Stimulated activated naive B cell treated with anti-CD40 and anti-IgM and Interleukin-4, amounts not matched to agents 10 μg/mL and 1 μg/mL and 100 μg/mL, for 72 hours (primary cell): ENCODE data around the gene NT5E.
A peak's percentile ranks its signal among the peaks of the same experiment; 100 is the strongest.

ENCODE experiments used
- ATAC-seq, 2 donors: fragments of 150-1000 bp; cut with Tn5 transposase; replicated peaks; 2 replicates each; pipeline ENCODE4 v1.10.0; 2021; ENCODE audit warnings: moderate library complexity in 1 of 2
- DNase-seq: peaks from one replicate; pipeline ENCODE4 v3.0.0; 2021
- H3K27ac Mint-ChIP-seq: one replicate; pipeline ENCODE4 v1.8.0; 2022; ENCODE audit warnings: mild to moderate bottlenecking, mixed read lengths
- H3K27me3 Mint-ChIP-seq, 2 donors: one replicate each; pipeline ENCODE4 v1.8.0; 2022; ENCODE audit warnings: mixed read lengths in 2 of 2
- H3K36me3 Mint-ChIP-seq, 2 donors: one replicate each; pipeline ENCODE4 v1.8.0; 2022; ENCODE audit warnings: mixed read lengths in 2 of 2, mild to moderate bottlenecking in 1 of 2
- H3K4me1 Mint-ChIP-seq, 2 donors: one replicate each; pipeline ENCODE4 v1.8.0; 2022; ENCODE audit warnings: mixed read lengths in 2 of 2, mild to moderate bottlenecking in 1 of 2
- H3K4me3 Mint-ChIP-seq, 2 donors: one replicate each; pipeline ENCODE4 v1.8.0; 2022; ENCODE audit warnings: mild to moderate bottlenecking in 2 of 2, mixed read lengths in 2 of 2, moderate library complexity in 1 of 2
- H3K9me3 Mint-ChIP-seq, 2 donors: one replicate each; pipeline ENCODE4 v1.8.0; 2022; ENCODE audit warnings: mixed read lengths in 2 of 2, mild to moderate bottlenecking in 1 of 2

NT5E gene

DNA sequence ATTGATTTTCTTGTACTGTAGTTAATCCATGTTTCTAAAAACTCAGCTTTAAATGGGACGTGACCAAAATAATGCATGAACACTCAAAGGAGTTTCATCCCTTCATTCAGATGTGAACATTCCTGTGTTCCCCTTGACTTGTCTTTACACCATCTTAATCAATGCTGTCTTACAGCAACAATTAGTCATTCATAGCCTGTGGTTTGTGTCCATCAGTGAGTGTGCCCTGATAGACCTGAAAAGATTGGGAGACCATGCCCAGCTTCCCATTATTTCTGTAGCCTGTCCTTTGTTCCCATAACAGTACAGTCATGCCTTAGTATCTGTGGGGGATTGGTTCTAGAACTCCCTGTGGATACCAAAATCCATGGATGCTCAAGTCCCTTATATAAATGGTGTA is 23.9 kb downstream of the NT5E start:
- Mint-ChIP-seq H3K27ac (no peak overlapping the region), H3K27me3 (no peaks in the 10 kb centered on the region), H3K4me3 (no peak overlapping the region), H3K36me3 (peaks cover 6 to 12% of the 10 kb centered on the region in 2 donors), H3K9me3 (peaks cover 0 to 4% of the 10 kb centered on the region in 2 donors), H3K4me1 (no peaks in the 10 kb centered on the region)
- DNase-seq (no peak), ATAC-seq (no peak)

GRCh38 chr6:85476532-85476931 is 26.6 kb downstream of the NT5E start:
- no peak overlapping the region for H3K4me3 Mint-ChIP-seq
- H3K36me3 Mint-ChIP-seq: peaks cover 6 to 12% of the 10 kb centered on the region in 2 donors
- ATAC-seq: no peak
- no peak overlapping the region for H3K27ac Mint-ChIP-seq
- no peak for DNase-seq
- H3K4me1 Mint-ChIP-seq: peaks cover 2 to 8% of the 10 kb centered on the region in 2 donors
- H3K9me3 Mint-ChIP-seq: peaks cover 0 to 4% of the 10 kb centered on the region in 2 donors
- H3K27me3 Mint-ChIP-seq: no peaks in the 10 kb centered on the region

DNA sequence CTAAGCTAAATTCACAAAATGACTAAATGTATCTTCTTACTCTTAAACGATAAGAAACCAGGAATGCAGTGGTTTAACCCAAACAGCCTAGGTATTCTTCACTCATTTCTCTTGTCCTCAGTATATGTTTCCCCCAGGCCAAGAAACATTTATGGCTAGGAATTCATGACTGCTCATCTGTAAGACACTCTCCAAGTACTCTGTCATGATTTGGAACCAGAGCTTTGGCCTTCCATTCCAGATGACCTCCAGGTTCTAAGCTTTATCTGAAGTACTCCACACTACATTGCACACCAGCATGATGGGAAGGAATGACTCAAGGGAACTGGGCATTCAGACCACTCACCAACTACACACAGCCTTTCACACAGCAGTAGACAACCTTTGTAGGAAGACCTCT is 29.3 kb downstream of the NT5E start:
- no peak for DNase-seq
- H3K27ac Mint-ChIP-seq: no peak overlapping the region
- no peaks in the 10 kb centered on the region for H3K27me3 Mint-ChIP-seq
- H3K9me3 Mint-ChIP-seq: peaks cover 0 to 4% of the 10 kb centered on the region in 2 donors
- H3K36me3 Mint-ChIP-seq: peaks cover 4 to 12% of the 10 kb centered on the region in 2 donors
- no peak overlapping the region for H3K4me3 Mint-ChIP-seq
- H3K4me1 Mint-ChIP-seq: peaks cover 10 to 25% of the 10 kb centered on the region in 2 donors
- ATAC-seq: no peak

DNA sequence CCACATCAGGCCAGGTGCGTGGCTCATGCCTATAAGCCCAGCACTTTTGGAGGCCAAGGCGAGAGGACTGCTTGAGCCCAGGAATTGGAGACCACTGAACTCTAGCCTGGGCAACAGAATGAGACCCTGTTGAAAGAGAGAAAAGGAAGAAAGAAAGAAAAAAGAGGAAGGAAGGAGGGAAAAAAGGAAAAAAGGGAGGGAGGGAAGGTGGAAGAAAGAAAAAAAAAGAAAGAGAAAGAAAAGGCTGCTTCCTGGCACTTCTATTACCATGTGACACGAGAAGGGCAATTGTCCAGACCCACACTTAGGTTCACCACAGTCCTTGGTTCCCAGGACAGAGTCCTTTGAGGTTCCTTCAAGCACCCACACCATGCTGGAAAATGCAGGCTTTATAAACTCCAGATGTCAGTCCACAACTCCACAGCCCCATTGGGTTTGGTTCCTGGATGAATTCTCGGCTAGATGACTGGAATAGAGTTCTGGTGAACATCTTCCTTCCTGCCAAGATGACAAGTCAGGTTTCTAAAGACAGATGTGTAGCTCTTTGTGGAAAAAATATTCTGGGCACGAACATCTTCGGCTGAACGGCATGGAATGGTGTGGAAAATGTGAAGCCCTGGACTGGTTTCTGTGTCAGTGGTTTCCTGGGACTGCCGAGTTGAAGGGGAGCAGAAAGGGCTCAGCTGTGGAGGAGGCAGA is 32.5 kb downstream of the NT5E start:
- Mint-ChIP-seq H3K27me3 (no peaks in the 10 kb centered on the region), H3K27ac (no peak overlapping the region), H3K9me3 (no peaks in the 10 kb centered on the region), H3K4me3 (no peak overlapping the region), H3K4me1 (peaks cover 10 to 25% of the 10 kb centered on the region in 2 donors), H3K36me3 (no peaks in the 10 kb centered on the region)
- DNase-seq (no peak), ATAC-seq (no peak)

- Mint-ChIP-seq H3K27me3 (no peaks in the 10 kb centered on the region), H3K27ac (no peak overlapping the region)
- peak; percentile 66 for DNase-seq
These were observed 33.2 kb downstream of the NT5E start for GRCh38 chr6:85482905-85483700.

DNA sequence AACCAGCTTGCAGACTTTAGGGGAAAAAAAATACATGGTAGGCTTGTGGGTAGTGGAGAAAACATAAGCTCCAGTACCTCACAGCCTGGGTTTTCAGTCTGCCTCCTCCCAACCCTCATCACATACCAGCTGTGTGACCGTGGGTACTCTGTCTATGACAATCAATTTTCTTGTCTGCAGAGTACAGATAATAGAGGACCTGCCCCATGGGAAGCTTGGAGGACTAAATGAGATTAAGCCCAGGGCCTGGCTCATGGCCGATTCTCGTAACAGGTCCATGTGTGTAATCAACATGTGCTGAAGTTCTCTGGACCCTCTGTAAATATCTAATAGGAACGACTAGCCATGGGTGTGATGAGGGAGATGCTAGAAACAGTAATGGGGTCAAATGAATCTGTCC is 34.0 kb downstream of the NT5E start:
- DNase-seq: no peak
- Mint-ChIP-seq H3K4me1 (peaks cover 10 to 25% of the 10 kb centered on the region in 2 donors), H3K27me3 (no peaks in the 10 kb centered on the region), H3K36me3 (no peaks in the 10 kb centered on the region), H3K9me3 (no peaks in the 10 kb centered on the region), H3K4me3 (no peak overlapping the region), H3K27ac (no peak overlapping the region)
- ATAC-seq: no peak

More at GRCh38 chr6:85482905-85483700, 33.2 kb downstream of the NT5E start:
- Mint-ChIP-seq H3K4me3 (no peak overlapping the region), H3K36me3 (no peaks in the 10 kb centered on the region), H3K9me3 (no peaks in the 10 kb centered on the region), H3K4me1 (peaks cover 10 to 25% of the 10 kb centered on the region in 2 donors)
- peak; percentile 93 to 95 for ATAC-seq

GRCh38 chr6:85484948-85485347 is 35.1 kb downstream of the NT5E start:
- H3K27ac Mint-ChIP-seq: no peak overlapping the region
- H3K36me3 Mint-ChIP-seq: no peaks in the 10 kb centered on the region

GRCh38 chr6:85490516-85491248 is 40.8 kb downstream of the NT5E start:
- Mint-ChIP-seq H3K27me3 (no peaks in the 10 kb centered on the region), H3K9me3 (no peaks in the 10 kb centered on the region), H3K4me3 (no peak overlapping the region), H3K4me1 (no peaks in the 10 kb centered on the region), H3K36me3 (peaks cover under 1 to 6% of the 10 kb centered on the region in 2 donors), H3K27ac (no peak overlapping the region)
- no peak for DNase-seq
- ATAC-seq: no peak

More at GRCh38 chr6:85484948-85485347, 35.1 kb downstream of the NT5E start:
- no peaks in the 10 kb centered on the region for H3K27me3 Mint-ChIP-seq
- peaks cover 10 to 25% of the 10 kb centered on the region in 2 donors for H3K4me1 Mint-ChIP-seq
- DNase-seq (no peak), ATAC-seq (no peak)
- H3K4me3 Mint-ChIP-seq: no peak overlapping the region
- H3K9me3 Mint-ChIP-seq: no peaks in the 10 kb centered on the region

DNA sequence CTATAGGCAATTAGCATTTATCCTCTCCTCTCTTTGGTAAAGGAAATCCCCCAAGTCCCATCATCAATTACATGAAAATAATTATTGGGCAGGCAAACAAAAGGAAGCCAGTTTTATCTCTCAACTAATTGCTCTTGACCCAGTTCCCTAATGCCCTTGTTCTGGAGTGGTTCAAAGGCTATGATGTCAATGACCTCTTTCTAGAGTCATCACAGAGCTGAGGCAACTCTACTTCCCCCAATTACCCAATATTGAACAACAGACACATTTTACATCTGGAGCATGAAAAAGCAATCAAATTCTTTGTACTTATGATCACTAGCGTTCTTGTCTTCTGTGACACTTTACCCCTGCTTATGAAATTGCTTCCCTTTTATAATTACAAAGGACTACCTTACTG is 43.5 kb downstream of the NT5E start:
- Mint-ChIP-seq H3K27ac (no peak overlapping the region), H3K9me3 (peaks cover 16 to 18% of the 10 kb centered on the region in 2 donors), H3K4me1 (no peaks in the 10 kb centered on the region), H3K36me3 (peaks cover 27 to 33% of the 10 kb centered on the region in 2 donors), H3K4me3 (no peak overlapping the region), H3K27me3 (no peaks in the 10 kb centered on the region)
- no peak for ATAC-seq
- no peak for DNase-seq

GRCh38 chr6:85494547-85495536 is 45.0 kb downstream of the NT5E start:
- Mint-ChIP-seq H3K36me3 (peaks cover 29 to 39% of the 10 kb centered on the region in 2 donors), H3K27me3 (no peaks in the 10 kb centered on the region), H3K27ac (no peak overlapping the region)

GRCh38 chr6:85496009-85496579 is 46.2 kb downstream of the NT5E start:
- Mint-ChIP-seq H3K4me3 (no peak overlapping the region), H3K27me3 (no peaks in the 10 kb centered on the region), H3K36me3 (peaks cover 29 to 41% of the 10 kb centered on the region in 2 donors), H3K9me3 (peaks cover 16 to 18% of the 10 kb centered on the region in 2 donors), H3K27ac (no peak overlapping the region), H3K4me1 (no peaks in the 10 kb centered on the region)
- no peak for DNase-seq
- ATAC-seq: no peak

More at GRCh38 chr6:85494547-85495536, 45.0 kb downstream of the NT5E start:
- ATAC-seq: no peak
- Mint-ChIP-seq H3K4me1 (no peaks in the 10 kb centered on the region), H3K4me3 (no peak overlapping the region), H3K9me3 (peaks cover 16 to 18% of the 10 kb centered on the region in 2 donors)
- DNase-seq: no peak

DNA sequence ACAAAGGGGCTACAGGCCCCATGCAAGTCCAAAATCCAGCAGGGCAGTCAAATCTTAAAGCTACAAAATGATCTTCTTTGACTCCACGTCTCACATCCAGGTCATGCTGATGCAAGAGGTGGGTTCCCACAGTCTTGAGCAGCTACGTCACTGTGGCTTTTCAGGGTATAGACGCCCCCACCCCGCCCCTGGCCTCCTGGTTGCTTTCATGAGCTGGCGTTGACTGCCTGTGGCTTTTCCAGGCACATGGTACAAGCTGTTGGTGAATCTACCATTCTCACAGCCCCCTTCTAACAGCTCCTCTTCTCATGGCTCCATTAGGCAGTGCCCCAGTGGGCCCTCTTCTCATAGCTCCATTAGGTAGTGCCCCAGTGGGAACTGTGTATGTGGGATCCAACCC is 47.0 kb downstream of the NT5E start:
- H3K4me1 Mint-ChIP-seq: no peaks in the 10 kb centered on the region
- no peak overlapping the region for H3K4me3 Mint-ChIP-seq
- ATAC-seq (no peak), DNase-seq (no peak)
- H3K36me3 Mint-ChIP-seq: peaks cover 30 to 45% of the 10 kb centered on the region in 2 donors
- no peaks in the 10 kb centered on the region for H3K27me3 Mint-ChIP-seq
- no peak overlapping the region for H3K27ac Mint-ChIP-seq
- peaks cover 16 to 18% of the 10 kb centered on the region in 2 donors for H3K9me3 Mint-ChIP-seq

DNA sequence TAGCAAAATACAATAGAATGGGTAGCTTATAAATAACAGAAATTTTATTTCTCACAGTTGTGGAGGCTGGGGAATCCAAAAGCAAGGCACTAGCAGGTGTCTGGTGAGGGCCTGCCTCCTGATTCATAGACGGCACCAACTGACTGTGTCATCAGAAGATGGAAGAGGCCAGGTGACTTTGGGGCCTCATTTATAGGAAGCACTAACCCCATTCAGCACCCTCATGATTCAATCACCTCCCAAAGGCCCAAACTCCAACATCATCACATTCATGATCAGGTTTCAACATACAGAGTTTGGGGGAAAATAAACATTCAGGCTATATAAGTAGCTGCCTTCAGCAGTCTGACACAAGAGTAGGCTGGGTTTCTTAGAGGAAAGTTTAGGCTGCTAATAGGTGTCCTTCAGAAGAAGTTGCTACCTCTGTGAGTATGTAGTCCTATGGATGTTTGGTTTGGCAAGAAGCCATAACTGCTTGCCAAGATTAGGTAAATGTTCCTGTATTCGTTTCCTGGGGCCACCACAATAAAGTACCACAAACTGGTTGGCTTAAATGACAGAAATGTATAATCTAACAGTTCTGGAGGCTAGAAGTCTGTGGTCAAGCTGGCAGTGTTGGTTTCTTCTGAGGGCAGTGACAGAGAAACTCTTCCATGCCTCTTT is 48.8 kb downstream of the NT5E start:
- Mint-ChIP-seq H3K27me3 (no peaks in the 10 kb centered on the region), H3K27ac (no peak overlapping the region), H3K36me3 (peaks cover 33 to 52% of the 10 kb centered on the region in 2 donors), H3K4me1 (no peaks in the 10 kb centered on the region), H3K9me3 (peaks cover 16 to 18% of the 10 kb centered on the region in 2 donors), H3K4me3 (no peak overlapping the region)
- DNase-seq: no peak
- no peak for ATAC-seq
